Gastrocnemius medialis (tissue), 4 donors: ENCODE data around the gene CDK18. TPM values are rescaled to one million over a fixed set of nuclear protein-coding genes. Genes with fewer than 3 reads are reported as not detected.

ENCODE experiments used
- total RNA-seq, 4 donors: library from RNA; depleted of rRNA; stranded (reverse); fragments of >200 nt; gene quantifications; one replicate each; pipeline versions ENCODE4 v1.1.0 to v1.2.3, GENCODE V29; 2016

The CDK18 gene
- total RNA-seq, 4 donors from 2014 or later, result 1.2 to 4.6 (median 1.5) TPM

Other genes with a start within 250 kb of the CDK18 start
- gene NUAK2, start 182.9 kb upstream of the CDK18 start, total RNA-seq, result 1 to 10 TPM in 1 of 4 donors, under 1 TPM in 3; 0.42 to 1.9 (median 0.58) TPM
- not detected for gene KLHDC8A, start 147.7 kb upstream of the CDK18 start, total RNA-seq
- not detected for gene LEMD1, start 82.6 kb upstream of the CDK18 start, total RNA-seq
- gene BLACAT1, start 48.6 kb upstream of the CDK18 start, total RNA-seq, result not detected
- 10 to 100 TPM; 17.3 to 24.2 (median 20.1) TPM for gene ELK4, start 127.3 kb downstream of the CDK18 start, total RNA-seq
- gene SLC45A3, start 175.8 kb downstream of the CDK18 start, total RNA-seq, result 1 to 10 TPM in 2 of 4 donors, under 1 TPM in 1, not detected in 1; 0.76 to 1.2 (median 1.0) TPM
- 10 to 100 TPM; 45.5 to 69.7 (median 62.6) TPM for gene NUCKS1, start 245.5 kb downstream of the CDK18 start, total RNA-seq